GM23248 (cell line): ENCODE measurements around the gene ACACB.

Experiments used
- EZH2 ChIP-seq: fragments of 200-600 bp; sonication (generic); IDR thresholded peaks from 2 replicates; pipeline ENCODE4 v1.6.1; 2018; ENCODE audit warnings: antibody characterized with exemption, mild to moderate bottlenecking; ENCODE audit not compliant: insufficient read depth, poor library complexity, severe bottlenecking
- EZH2phosphoT487 ChIP-seq: fragments of 200-600 bp; sonication (generic); IDR thresholded peaks from 2 replicates; pipeline ENCODE4 v1.6.1; 2018; ENCODE audit warnings: antibody characterized with exemption, moderate library complexity, mild to moderate bottlenecking, low read depth; ENCODE audit not compliant: insufficient read depth

- TF ChIP-seq EZH2, result no peak
- no peak for TF ChIP-seq EZH2phosphoT487
Observed at GRCh38 chr12:109202770-109203169, 86.4 kb downstream of the ACACB start.
